ENCODE measurements around the gene FGD6.

FGD6 gene

DNA sequence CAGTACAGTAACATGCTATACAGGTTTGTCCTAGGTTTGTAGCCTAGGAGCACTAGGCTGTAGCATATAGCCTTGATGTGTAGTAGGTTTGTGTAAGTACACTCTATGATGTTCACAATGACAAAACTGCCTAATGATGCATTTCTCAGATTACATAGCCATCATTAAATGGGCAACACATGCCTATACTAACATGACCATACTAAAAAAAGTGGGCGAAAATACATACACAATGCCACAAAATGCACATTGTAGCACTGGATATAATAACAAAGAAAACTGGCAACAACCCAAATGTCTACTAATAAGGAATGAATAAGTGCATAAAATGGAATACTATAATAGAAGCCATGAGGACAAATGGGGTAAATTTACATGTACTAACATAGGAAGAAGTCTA is 182.5 kb downstream of the FGD6 start:
- no peak overlapping the region for H2AFZ ChIP-seq (ENCODE audit: low read length)
- H3K4me3 ChIP-seq (ENCODE audit: low read length in 2 of 2): no peak overlapping the region
- no peak overlapping the region for H3K18ac ChIP-seq (ENCODE audit: low read length)
- no peak overlapping the region for H2BK15ac ChIP-seq (ENCODE audit: low read length)
- no CpG with 5 or more reads among the region's 1 CpG for WGBS, 2 donors (ENCODE audit: extremely low coverage in 2 of 2, insufficient read length in 2 of 2, insufficient replicate concordance in 1 of 2)
- no peak overlapping the region for H3K4me2 ChIP-seq (ENCODE audit: insufficient read depth, low read length, poor library complexity, severe bottlenecking)
- no peaks in the 10 kb centered on the region for H3K9me3 ChIP-seq (replicated peaks in 1 of 2; ENCODE audit: control insufficient read depth in 2 of 2, insufficient read depth in 1 of 2, low read depth in 1 of 2, low read length in 2 of 2)
- H3K9ac ChIP-seq (ENCODE audit: low read depth, low read length, poor library complexity): no peak overlapping the region
- no peak overlapping the region for H3K23ac ChIP-seq (ENCODE audit: low read depth, low read length, poor library complexity)
- H2BK120ac ChIP-seq (ENCODE audit: low read depth, low read length): no peak overlapping the region
- no peak for DNase-seq (ENCODE audit: low spot score)
- no peak overlapping the region for H4K8ac ChIP-seq (ENCODE audit: low read depth, low read length)
- no peaks in the 10 kb centered on the region for H3K27me3 ChIP-seq (ENCODE audit: control insufficient read depth in 3 of 3, insufficient read depth in 3 of 3, low read depth in 1 of 3, low read length in 3 of 3)
- no peak overlapping the region for H3K14ac ChIP-seq (ENCODE audit: low read length)
- no peak overlapping the region for H2BK5ac ChIP-seq (ENCODE audit: low read length)
- no peak overlapping the region for H3K27ac ChIP-seq (replicated peaks; ENCODE audit: low read length)
- H2BK12ac ChIP-seq (ENCODE audit: low read length): no peak overlapping the region
- H3K4me1 ChIP-seq (ENCODE audit: control insufficient read depth in 2 of 2, insufficient read depth in 1 of 2, low read depth in 1 of 2, low read length in 2 of 2): no peaks in the 10 kb centered on the region
- no peak overlapping the region for H3K4ac ChIP-seq (ENCODE audit: low read length)
- no peaks in the 10 kb centered on the region for H3K79me1 ChIP-seq (ENCODE audit: low read depth, low read length)
- no peak overlapping the region for H2AK5ac ChIP-seq (ENCODE audit: low read depth, low read length)
- no peak overlapping the region for H4K91ac ChIP-seq (ENCODE audit: low read depth, low read length, poor library complexity)
- peaks cover 16 to 97% of the 10 kb centered on the region in 2 donors for H3K36me3 ChIP-seq (replicated peaks in 1 of 2; ENCODE audit: control insufficient read depth in 2 of 2, insufficient read depth in 2 of 2, low read length in 2 of 2)

Measured in neuronal stem cell (in vitro differentiated cells).